HG03280 (cell line): ENCODE measurements around the gene DTD2.
"Not testable (repeated sequence)": the region's sequence is repeated elsewhere in the genome, so short reads cannot be mapped to it uniquely, and the experiment has no call there.

ENCODE experiments used
- ATAC-seq: cut with Tn5 transposase; IDR thresholded peaks from one replicate; pipeline ENCODE4 v1.9.1; 2021; ENCODE audit warnings: mild to moderate bottlenecking, moderate library complexity; ENCODE audit not compliant: unreplicated experiment

The DTD2 gene

GRCh38 chr14:31456841-31457664 lies at the start of gene DTD2:
DTD2 (minus strand) TSS chr14:31457506; CDS start chr14:31457393, 113 bp downstream.
- peak; percentile 99 for ATAC-seq

DNA sequence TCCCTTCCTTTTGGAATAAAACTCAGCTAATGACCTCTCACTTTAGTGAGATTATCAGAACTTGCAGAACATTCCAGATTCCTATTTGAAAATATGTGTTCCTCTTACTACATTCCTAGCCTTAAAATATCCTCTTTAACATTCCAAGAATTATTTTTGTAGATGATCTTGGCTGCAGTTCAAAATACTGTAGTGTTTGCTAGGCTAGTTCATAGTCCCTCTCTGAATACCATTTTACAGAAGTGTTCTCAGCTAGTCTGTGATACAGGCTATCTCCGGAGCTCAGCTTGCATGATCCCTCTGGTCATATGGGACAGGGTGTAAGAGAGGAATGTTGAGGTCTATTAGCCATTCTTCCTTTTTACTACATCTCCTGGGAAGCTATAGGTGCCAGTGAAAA lies 48.1 kb upstream of the DTD2 start:
- ATAC-seq, result no peak

GRCh38 chr14:31501870-31502269 lies 44.6 kb upstream of the DTD2 start:
- no peak for ATAC-seq

DNA sequence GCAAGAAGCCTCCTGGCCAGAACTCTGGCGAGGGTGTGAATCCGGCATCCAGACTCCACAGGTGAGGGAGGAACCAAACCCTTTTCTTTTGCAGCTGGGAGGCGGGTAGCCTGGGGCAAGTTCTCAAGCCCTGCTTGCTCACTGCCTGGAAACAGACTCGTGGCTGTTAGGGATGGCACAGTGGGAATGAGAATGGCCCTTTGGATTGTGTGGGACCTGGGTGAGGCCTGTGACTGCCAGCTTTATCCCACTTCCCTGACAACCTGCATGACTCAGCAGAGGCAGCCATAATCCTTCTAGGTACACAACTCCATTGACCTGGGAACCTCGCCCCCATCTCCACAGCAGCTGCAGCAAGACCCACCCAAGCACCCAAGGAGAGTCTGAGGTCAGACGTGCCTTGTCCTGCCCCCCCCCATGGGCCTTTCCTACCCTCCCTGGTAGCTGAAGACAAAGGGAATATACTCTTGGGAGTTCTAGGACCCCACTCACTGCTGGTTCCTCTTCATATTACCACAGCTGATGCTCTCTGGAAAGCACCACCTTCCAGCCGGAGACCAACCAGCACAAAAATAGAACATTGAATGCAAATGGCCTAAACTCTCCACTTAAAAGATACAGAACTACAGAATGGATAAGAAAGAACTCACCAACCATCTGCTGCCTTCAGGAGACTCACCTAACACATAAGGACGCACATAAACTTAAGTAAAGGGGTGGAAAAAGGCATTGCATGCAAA lies 35.6 kb upstream of the DTD2 start:
- ATAC-seq, result no peak

DNA sequence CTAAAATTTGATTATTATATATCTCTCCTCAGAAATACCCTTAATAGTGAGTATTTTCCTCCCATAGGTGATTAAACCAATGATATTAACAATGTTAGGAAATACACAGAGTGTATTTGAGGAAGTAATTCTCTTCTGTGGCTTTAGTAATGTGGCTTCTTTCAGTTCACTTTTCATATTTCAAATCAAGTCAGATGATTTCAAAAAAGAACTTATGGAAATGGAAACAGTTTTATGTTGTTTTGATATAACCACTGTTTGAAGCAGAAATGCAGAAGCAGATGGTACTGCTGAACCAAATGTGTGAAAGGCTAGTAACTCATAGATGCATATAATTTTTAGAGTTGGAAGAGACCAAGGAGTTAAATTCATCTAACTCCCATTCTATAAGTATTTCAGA lies 32.4 kb upstream of the DTD2 start:
- peak; percentile 50 for ATAC-seq

DNA sequence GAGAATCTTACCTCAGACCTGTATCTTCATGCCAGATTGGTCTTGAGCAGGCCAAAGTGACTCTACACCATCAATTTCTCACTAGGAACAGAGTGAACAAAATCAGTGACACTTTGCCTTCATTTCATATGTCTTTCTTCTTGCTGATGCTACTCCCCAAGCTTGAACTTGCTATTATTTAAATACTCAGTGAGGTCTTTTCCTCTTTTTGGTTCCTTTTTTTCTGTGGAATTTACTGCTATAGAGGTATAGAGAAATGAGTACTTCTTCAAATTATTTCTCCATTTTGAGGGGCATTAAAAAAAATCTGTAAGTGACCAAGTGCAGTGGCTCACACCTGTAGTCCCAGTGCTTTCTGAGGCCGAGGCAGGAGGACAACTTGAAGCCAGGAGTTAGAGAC lies 30.6 kb upstream of the DTD2 start, which contains the start of gene GPR33:
Gene GPR33, minus strand, starts transcription at position 154 of the 400 bp plus-strand sequence. CDS start 4,074 bp downstream, outside the sequence.
- ATAC-seq, result no peak

GRCh38 chr14:31486764-31487163 lies 29.5 kb upstream of the DTD2 start:
- no peak for ATAC-seq

- ATAC-seq, result no peak
These were observed 27.4 kb upstream of the DTD2 start for GRCh38 chr14:31484754-31485153.

GRCh38 chr14:31480156-31480555 lies 22.9 kb upstream of the DTD2 start:
- no peak for ATAC-seq

GRCh38 chr14:31479027-31479426 lies 21.7 kb upstream of the DTD2 start:
- no peak for ATAC-seq

DNA sequence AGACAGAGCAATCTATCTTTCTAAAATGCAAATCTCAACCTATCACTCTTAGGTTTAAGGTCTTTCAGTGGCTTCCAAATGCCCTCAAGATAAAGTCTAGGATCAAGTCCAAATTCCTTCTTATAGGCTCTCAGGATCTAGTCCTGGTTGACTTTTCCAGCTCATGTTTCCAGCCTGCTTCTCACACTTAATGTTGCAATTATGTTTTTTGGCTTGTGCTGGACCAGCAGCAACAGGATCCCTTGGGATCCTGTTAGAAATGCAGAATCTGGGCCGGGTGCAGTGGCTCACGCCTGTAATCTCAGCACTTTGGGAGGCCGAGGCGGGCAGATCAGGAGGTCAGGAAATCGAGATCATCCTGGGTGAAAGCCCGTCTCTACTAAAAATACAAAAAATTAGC lies 19.9 kb upstream of the DTD2 start:
- ATAC-seq, result no peak

GRCh38 chr14:31476131-31476866 lies 19.0 kb upstream of the DTD2 start:
- no peak for ATAC-seq

DNA sequence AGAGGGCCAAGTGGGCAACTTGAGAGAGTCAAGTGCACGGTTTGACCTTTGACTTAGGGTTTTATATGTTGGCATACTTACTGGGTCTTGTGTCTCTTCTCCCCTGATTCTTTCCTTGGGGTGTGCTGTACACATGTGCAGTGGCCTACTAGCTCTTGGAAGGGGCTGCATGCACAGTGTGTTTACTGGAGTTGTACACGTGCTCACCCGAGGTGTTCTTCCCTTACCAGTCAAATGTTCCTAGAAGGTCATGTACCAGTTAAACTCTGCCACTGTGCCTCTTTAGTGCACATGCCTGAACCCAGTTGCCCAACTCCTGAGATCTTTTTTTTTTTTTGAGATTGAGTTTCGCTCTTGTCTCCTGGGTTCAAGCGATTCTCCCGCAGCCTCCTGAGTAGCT lies 9.2 kb upstream of the DTD2 start:
- ATAC-seq, result no peak

DNA sequence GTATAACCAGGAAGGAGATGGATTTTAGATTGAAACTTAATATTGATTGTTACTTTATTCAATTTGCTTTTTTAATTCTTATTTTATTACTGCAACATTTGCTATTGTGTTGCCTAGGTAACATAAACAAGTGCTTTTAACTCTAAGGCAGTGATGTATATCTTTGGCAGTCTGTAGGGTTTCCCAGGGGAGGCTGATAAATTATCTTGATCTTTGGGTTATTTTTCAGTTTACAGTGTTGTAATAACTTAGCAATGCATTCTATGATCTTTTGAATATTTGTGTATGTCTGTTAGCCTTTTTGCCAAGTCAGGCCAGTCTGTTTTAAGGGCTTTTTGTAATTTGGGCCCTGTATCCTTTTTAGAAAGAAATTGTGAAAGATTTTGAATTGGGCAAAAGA lies 7.8 kb upstream of the DTD2 start:
- ATAC-seq, result no peak

DNA sequence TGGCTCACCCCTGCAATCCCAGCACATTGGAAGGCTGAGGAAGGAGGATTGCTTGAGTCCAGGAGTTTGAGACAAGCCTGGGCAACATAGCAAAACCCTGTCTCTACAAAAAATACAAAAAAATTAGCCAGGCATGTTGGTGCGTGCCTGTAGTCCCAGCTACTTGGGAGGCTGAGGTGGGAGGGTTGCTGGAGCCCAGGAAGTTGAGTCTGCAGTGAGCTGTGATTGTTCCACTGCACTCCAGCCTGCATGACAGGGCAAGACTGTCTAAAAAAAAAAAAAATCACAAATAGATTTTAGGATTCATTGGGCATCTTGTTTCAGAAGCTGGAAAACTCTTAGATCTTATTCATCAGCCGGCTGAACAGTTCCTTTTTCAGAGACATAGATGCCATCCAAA lies 5.1 kb upstream of the DTD2 start:
- not testable (repeated sequence) for ATAC-seq

GRCh38 chr14:31461545-31461944 lies 4.2 kb upstream of the DTD2 start:
- no peak for ATAC-seq

DNA sequence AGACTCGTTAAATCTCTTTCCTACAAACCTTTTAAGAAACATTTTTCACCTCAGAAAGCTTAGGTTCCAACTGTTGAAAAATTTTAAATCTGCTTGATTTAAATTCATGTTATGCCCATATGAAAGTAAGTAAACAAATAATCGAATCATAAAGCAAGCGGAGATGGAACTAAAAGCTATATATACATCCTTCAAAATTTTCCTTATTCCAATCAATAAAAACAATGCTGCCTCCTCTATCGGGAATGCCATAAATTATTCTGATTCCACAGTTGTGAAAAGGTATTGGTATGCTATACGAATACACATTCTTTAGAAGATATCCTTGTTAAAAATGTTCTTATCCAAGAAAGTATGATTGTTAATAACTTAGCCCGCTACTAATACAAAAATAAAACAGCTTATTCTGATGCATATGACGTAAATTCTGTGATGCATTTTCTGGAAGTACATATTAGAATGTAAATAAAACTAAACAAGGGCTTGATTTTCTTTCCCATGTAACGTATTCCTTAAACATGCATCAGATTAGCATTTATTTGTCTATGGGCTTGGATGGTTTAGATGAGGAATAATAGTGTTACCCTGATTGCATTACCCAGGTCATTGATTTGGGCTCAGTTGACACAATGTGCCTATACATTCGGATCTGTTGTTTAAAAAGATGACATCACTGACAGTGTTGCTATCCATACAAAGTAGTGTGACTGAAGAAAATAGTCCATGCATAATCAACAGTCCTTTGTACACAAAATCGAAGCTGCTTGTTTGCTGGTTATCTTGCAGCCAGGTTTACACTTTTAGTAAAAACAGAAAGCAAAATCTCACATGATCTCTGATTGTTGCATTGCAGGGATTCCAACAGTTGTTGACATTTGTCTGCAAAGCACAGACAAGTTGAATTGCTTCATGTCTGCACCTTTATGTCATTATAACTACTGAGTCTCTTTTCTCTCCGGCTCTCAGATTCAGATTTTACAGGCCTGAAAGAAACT lies 656 bp upstream of the DTD2 start:
- ATAC-seq, result no peak

DNA sequence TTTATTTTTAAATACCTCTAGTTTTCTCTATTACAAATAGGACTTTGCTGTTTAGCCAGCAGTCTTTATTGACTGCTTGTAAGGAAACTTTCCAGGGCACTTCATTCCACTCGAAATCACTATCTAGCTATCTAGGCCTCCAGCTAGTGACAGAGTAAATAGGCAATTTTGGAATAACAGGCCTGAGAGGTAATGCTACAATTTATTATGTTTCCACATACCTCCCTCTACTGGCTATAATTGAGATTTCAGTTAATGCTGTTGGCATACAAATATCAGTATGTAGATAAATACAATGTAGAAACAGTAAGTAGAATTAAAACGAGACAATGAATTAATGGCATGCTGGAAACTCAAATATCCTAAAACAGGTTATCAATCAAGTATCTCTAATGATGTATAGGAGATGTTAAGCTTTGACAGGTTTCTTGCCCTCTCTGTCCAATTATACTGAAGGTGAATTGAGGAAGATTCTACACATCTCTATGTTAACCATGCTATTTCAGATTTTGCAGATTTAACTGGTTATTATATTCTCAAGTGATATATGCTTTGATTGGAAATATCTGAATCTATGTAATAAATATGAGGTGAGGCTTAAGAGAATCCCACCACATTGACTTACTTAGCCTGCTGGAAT lies 7.2 kb downstream of the DTD2 start:
- ATAC-seq, result no peak

- ATAC-seq, result no peak
These were observed 8.2 kb downstream of the DTD2 start for GRCh38 chr14:31449136-31449535.

DNA sequence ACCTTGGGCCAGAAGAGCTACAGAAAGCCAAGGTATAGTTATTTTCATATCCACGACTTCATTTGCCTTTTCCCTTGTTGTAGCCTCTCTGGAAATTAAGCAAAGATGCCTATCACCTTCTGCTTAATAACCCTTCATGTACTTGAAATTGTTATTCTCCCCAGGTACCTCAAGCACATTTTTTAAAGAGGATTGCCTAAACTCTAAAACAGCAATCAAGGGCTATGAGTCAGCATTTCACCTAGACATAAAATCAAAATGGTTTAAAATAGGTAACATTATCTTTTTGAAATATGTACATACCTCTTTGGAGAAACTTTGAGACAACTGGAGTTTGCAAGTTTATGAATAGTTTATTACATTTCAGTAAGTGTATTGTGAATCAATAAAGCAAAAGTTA lies 11.6 kb downstream of the DTD2 start:
- no peak for ATAC-seq
